Measurements from ENCODE around the gene ZSWIM4.

ZSWIM4 gene

DNA sequence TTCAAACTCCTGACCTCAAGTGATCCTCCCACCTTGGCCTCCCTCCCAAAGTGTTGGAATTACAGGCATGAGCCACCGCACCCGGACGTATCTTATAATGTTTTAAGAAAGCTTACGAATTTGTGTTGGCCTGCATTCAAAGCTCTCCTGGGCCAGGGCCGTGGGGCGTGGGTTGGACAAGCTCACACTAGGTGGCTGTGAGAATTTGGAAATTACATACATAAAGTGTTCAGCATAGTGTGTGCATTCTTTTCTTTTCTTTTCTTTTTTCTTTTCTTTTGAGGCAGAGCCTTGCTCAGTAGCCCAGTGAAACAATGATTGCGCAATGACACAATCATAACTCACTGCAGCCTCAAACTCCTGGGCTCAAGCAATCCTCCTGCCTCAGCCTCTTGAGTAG, 2.6 kb downstream of the ZSWIM4 start:
- no peak overlapping the region for H3K4ac ChIP-seq (ENCODE audit: low read depth, low read length)

DNA sequence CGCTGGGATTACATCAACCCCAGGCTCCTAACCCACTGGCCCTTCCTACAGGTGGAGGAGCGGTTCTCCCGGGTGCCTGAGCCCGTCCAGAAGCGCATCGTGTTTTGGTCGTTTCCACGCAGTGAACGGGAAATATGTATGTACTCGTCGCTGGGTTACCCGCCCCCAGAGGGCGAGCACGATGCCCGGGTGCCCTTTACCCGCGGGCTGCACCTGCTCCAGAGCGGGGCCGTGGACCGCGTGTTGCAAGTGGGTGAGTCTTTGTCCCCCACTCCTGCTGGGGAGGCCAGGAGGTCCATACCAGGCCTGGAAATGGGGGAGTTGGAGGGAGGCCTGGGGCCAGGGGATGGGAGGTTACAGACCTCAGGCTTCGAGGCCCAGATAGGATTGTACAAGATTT, 4.4 kb downstream of the ZSWIM4 start:
- H3K4me2 ChIP-seq (ENCODE audit: low read length): no peak overlapping the region
- peaks cover 9% of the 10 kb centered on the region for H3K79me2 ChIP-seq (ENCODE audit: control insufficient read depth, insufficient read depth, low read length, poor library complexity)
- H4K12ac ChIP-seq (ENCODE audit: low read depth, low read length): no peak overlapping the region
- H2BK12ac ChIP-seq (ENCODE audit: low read length): no peak overlapping the region
- H3K9ac ChIP-seq (ENCODE audit: low read length): no peak overlapping the region
- no peak overlapping the region for H2AK5ac ChIP-seq (ENCODE audit: low read length)
- no peak overlapping the region for H2BK120ac ChIP-seq (ENCODE audit: insufficient read depth, low read length, poor library complexity)
- H3K18ac ChIP-seq (ENCODE audit: low read length): no peak overlapping the region
- no peaks in the 10 kb centered on the region for H3K27me3 ChIP-seq (ENCODE audit: insufficient read depth, low read length)
- no peak overlapping the region for H3K23ac ChIP-seq (ENCODE audit: low read length)
- H2AFZ ChIP-seq (ENCODE audit: insufficient read depth, low read length, poor library complexity): no peak overlapping the region
- H2BK5ac ChIP-seq (ENCODE audit: low read depth, low read length, poor library complexity): no peak overlapping the region
- DNase-seq: no peak
- no CpG with 5 or more reads among the region's 22 CpGs for WGBS (ENCODE audit: extremely low coverage, insufficient coverage, insufficient read length)
- no peaks in the 10 kb centered on the region for H3K9me3 ChIP-seq (ENCODE audit: insufficient read depth, low read depth, low read length)
- no peak overlapping the region for H4K8ac ChIP-seq (ENCODE audit: low read depth, low read length)
- no peak overlapping the region for H3K4ac ChIP-seq (ENCODE audit: low read depth, low read length)
- no peak overlapping the region for H3K4me3 ChIP-seq (ENCODE audit: low read depth, low read length)
- peaks cover 9% of the 10 kb centered on the region for H3K79me1 ChIP-seq (ENCODE audit: low read length)
- H4K91ac ChIP-seq (ENCODE audit: low read depth, low read length): no peak overlapping the region
- peaks cover 2 to 7% of the 10 kb centered on the region in 2 experiments for H3K36me3 ChIP-seq (ENCODE audit: control insufficient read depth in 1 of 2, insufficient read depth in 2 of 2, low read length in 2 of 2)
- no peak overlapping the region for H3K27ac ChIP-seq (ENCODE audit: low read depth, low read length)
- H3K4me1 ChIP-seq (ENCODE audit: control insufficient read depth in 1 of 2, insufficient read depth in 2 of 2, low read length in 2 of 2): peaks cover 8 to 10% of the 10 kb centered on the region in 2 experiments
- no peak overlapping the region for H3K14ac ChIP-seq (ENCODE audit: low read length)

More for the DNA sequence above, 2.6 kb downstream of the ZSWIM4 start:
- Histone ChIP-seq H2BK5ac (ENCODE audit: low read depth, low read length, poor library complexity) (no peak overlapping the region), H3K4me2 (ENCODE audit: low read length) (no peak overlapping the region), H3K4me1 (ENCODE audit: control insufficient read depth in 1 of 2, insufficient read depth in 2 of 2, low read length in 2 of 2) (peaks cover 8 to 10% of the 10 kb centered on the region in 2 experiments), H3K36me3 (ENCODE audit: control insufficient read depth in 1 of 2, insufficient read depth in 2 of 2, low read length in 2 of 2) (peaks cover 1 to 7% of the 10 kb centered on the region in 2 experiments), H2AFZ (ENCODE audit: insufficient read depth, low read length, poor library complexity) (no peak overlapping the region), H4K91ac (ENCODE audit: low read depth, low read length) (no peak overlapping the region), H3K4me3 (ENCODE audit: low read depth, low read length) (no peak overlapping the region), H3K79me1 (ENCODE audit: low read length) (peaks cover 13% of the 10 kb centered on the region), H2BK120ac (ENCODE audit: insufficient read depth, low read length, poor library complexity) (no peak overlapping the region), H4K8ac (ENCODE audit: low read depth, low read length) (no peak overlapping the region), H3K79me2 (ENCODE audit: control insufficient read depth, insufficient read depth, low read length, poor library complexity) (peaks cover 10% of the 10 kb centered on the region), H4K12ac (ENCODE audit: low read depth, low read length) (no peak overlapping the region), H3K27me3 (ENCODE audit: insufficient read depth, low read length) (no peaks in the 10 kb centered on the region), H2BK12ac (ENCODE audit: low read length) (no peak overlapping the region), H3K9ac (ENCODE audit: low read length) (no peak overlapping the region), H3K18ac (ENCODE audit: low read length) (no peak overlapping the region), H3K9me3 (ENCODE audit: insufficient read depth, low read depth, low read length) (no peaks in the 10 kb centered on the region), H3K23ac (ENCODE audit: low read length) (no peak overlapping the region), H3K14ac (ENCODE audit: low read length) (no peak overlapping the region), H2AK5ac (ENCODE audit: low read length) (no peak overlapping the region), H3K27ac (ENCODE audit: low read depth, low read length) (no peak overlapping the region)
- peak; percentile 74 to 86 for DNase-seq
- WGBS (ENCODE audit: extremely low coverage, insufficient coverage, insufficient read length): no CpG with 5 or more reads among the region's 7 CpGs

DNA sequence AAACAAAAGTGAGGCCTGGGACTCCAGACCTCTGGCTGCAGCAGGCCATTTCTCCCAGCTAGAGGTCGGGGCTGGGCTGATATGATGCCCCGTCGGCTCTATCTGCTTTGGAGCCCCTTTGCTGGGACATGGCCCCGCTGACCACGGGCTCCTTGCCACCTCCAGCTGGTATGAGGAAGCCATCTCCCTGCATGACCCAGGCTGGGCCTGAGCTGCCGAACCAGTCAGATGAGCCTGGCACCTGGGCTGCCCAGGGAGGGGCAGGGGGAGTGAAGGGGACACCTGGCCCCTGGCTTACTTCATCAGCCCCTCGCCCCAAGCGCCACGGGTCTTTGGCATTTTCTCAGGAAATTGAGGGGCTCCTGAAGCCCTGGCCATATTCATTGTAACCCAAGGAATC, 7.8 kb downstream of the ZSWIM4 start:
- Histone ChIP-seq H3K4me3 (ENCODE audit: low read depth, low read length) (no peak overlapping the region), H3K23ac (ENCODE audit: low read length) (no peak overlapping the region), H3K4me1 (ENCODE audit: control insufficient read depth in 1 of 2, insufficient read depth in 2 of 2, low read length in 2 of 2) (no peaks in the 10 kb centered on the region), H4K91ac (ENCODE audit: low read depth, low read length) (peak overlapping the region; percentile 17), H3K79me1 (ENCODE audit: low read length) (no peaks in the 10 kb centered on the region), H2BK5ac (ENCODE audit: low read depth, low read length, poor library complexity) (no peak overlapping the region), H4K12ac (ENCODE audit: low read depth, low read length) (no peak overlapping the region), H3K36me3 (ENCODE audit: control insufficient read depth in 1 of 2, insufficient read depth in 2 of 2, low read length in 2 of 2) (peaks cover 15 to 18% of the 10 kb centered on the region in 2 experiments), H3K18ac (ENCODE audit: low read length) (no peak overlapping the region), H2AFZ (ENCODE audit: insufficient read depth, low read length, poor library complexity) (peak overlapping the region; percentile 40), H2BK12ac (ENCODE audit: low read length) (no peak overlapping the region), H3K14ac (ENCODE audit: low read length) (no peak overlapping the region), H3K4ac (ENCODE audit: low read depth, low read length) (no peak overlapping the region), H3K9ac (ENCODE audit: low read length) (no peak overlapping the region), H3K27ac (ENCODE audit: low read depth, low read length) (no peak overlapping the region), H2BK120ac (ENCODE audit: insufficient read depth, low read length, poor library complexity) (no peak overlapping the region), H4K8ac (ENCODE audit: low read depth, low read length) (no peak overlapping the region), H2AK5ac (ENCODE audit: low read length) (no peak overlapping the region), H3K4me2 (ENCODE audit: low read length) (no peak overlapping the region), H3K79me2 (ENCODE audit: control insufficient read depth, insufficient read depth, low read length, poor library complexity) (no peaks in the 10 kb centered on the region), H3K9me3 (ENCODE audit: insufficient read depth, low read depth, low read length) (no peaks in the 10 kb centered on the region), H3K27me3 (ENCODE audit: insufficient read depth, low read length) (no peaks in the 10 kb centered on the region)
- no peak for DNase-seq
- no CpG with 5 or more reads among the region's 9 CpGs for WGBS (ENCODE audit: extremely low coverage, insufficient coverage, insufficient read length)

DNA sequence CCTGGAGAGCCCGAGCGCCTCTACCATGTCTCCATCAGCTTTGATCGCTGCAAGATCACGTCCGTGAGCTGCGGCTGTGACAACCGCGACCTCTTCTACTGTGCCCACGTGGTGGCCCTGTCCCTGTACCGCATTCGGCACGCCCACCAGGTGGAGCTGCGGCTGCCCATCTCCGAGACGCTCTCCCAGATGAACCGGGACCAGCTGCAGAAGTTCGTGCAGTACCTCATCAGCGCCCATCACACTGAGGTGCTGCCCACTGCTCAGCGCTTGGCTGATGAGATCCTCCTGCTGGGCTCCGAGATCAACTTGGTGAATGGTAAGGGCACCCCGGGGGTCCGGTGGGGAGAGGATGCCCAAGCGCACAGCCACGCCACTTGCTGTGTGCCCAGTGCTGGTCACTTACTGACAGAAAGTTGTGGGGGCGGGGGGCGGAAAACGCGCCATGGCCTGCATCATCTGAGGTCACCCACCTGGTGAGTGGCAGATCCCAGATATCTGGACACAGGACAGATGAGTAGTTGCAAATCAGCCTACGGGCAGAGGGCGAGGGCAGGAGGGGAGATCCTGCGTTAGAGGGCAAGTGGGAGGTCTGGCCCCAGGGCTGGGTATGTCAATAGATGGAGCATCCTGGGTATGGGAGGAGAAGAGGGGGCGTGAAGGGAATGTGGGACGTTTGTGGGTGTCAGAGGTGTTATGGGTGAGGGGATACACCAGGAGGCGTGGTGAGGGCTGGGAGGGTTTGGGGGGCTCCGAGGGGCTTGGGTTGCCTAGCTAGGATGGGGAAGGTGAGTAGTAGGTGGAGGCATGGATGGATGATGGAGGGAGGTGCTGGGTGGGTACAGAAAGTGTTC, 9.8 kb downstream of the ZSWIM4 start:
- no peak overlapping the region for H3K14ac ChIP-seq (ENCODE audit: low read length)
- no peak overlapping the region for H4K91ac ChIP-seq (ENCODE audit: low read depth, low read length)
- no peaks in the 10 kb centered on the region for H3K27me3 ChIP-seq (ENCODE audit: insufficient read depth, low read length)
- no peaks in the 10 kb centered on the region for H3K79me1 ChIP-seq (ENCODE audit: low read length)
- no peaks in the 10 kb centered on the region for H3K4me1 ChIP-seq (ENCODE audit: control insufficient read depth in 1 of 2, insufficient read depth in 2 of 2, low read length in 2 of 2)
- H4K12ac ChIP-seq (ENCODE audit: low read depth, low read length): no peak overlapping the region
- H3K79me2 ChIP-seq (ENCODE audit: control insufficient read depth, insufficient read depth, low read length, poor library complexity): no peaks in the 10 kb centered on the region
- H2BK5ac ChIP-seq (ENCODE audit: low read depth, low read length, poor library complexity): no peak overlapping the region
- WGBS (ENCODE audit: extremely low coverage, insufficient coverage, insufficient read length): no CpG with 5 or more reads among the region's 35 CpGs
- H3K4ac ChIP-seq (ENCODE audit: low read depth, low read length): no peak overlapping the region
- DNase-seq: peak in 1 of 2 donors; percentile 46
- H3K9ac ChIP-seq (ENCODE audit: low read length): no peak overlapping the region
- H3K27ac ChIP-seq (ENCODE audit: low read depth, low read length): no peak overlapping the region
- H3K36me3 ChIP-seq (ENCODE audit: control insufficient read depth in 1 of 2, insufficient read depth in 2 of 2, low read length in 2 of 2): peaks cover 22 to 30% of the 10 kb centered on the region in 2 experiments
- no peak overlapping the region for H3K4me3 ChIP-seq (ENCODE audit: low read depth, low read length)
- no peaks in the 10 kb centered on the region for H3K9me3 ChIP-seq (ENCODE audit: insufficient read depth, low read depth, low read length)
- no peak overlapping the region for H2BK120ac ChIP-seq (ENCODE audit: insufficient read depth, low read length, poor library complexity)
- no peak overlapping the region for H3K18ac ChIP-seq (ENCODE audit: low read length)
- H4K8ac ChIP-seq (ENCODE audit: low read depth, low read length): no peak overlapping the region
- no peak overlapping the region for H3K23ac ChIP-seq (ENCODE audit: low read length)
- no peak overlapping the region for H2AFZ ChIP-seq (ENCODE audit: insufficient read depth, low read length, poor library complexity)
- H2AK5ac ChIP-seq (ENCODE audit: low read length): no peak overlapping the region
- H3K4me2 ChIP-seq (ENCODE audit: low read length): no peak overlapping the region
- H2BK12ac ChIP-seq (ENCODE audit: low read length): no peak overlapping the region

Measured in trophoblast cell (in vitro differentiated cells and primary cell).